ENCODE measurements around the gene FNBP1. TPM values are rescaled to one million over a fixed set of nuclear protein-coding genes. Genes with fewer than 3 reads are reported as not detected.

The FNBP1 gene
- total and polyA plus RNA-seq, 10 of the 15 experiments (the other 5 are each of a cell fraction or from before 2014, with no cell fraction given), result 64.5 to 353 (median 179) TPM

GRCh38 chr9:129868023-129868871, 174.7 kb downstream of the FNBP1 start:
- ChIA-PET CTCF (no interaction called here), SMC1A (ENCODE audit: uncharacterized antibody, unreplicated experiment) (no interaction called here), POLR2A (interaction anchor here (0.6 kb wide), 1 partner anchor 23 kb away, joined by 4 read pairs; no protein-coding TSS in a partner anchor), RAD21 (ENCODE audit: unreplicated experiment) (no interaction called here)
- H3K9ac ChIP-seq (ENCODE audit: control insufficient read depth, insufficient read depth, low read length), result no peak overlapping the region
- no peaks in the 10 kb centered on the region for H3K79me2 ChIP-seq (ENCODE audit: control insufficient read depth, insufficient read depth, low read length)
- H3K27ac ChIP-seq (ENCODE audit: control insufficient read depth, insufficient read depth), result no peak overlapping the region
- in situ Hi-C loops (cut with MboI) (no loop called here), intact Hi-C loops (cut with micrococcal nuclease; ENCODE audit: unreplicated experiment) (no loop called here)
- no peak for TF ChIP-seq MYC (IDR thresholded peaks at IDR 0.05; ENCODE audit: insufficient read depth, insufficient read length, insufficient replicate concordance, low read length, severe bottlenecking)
- H3K36me3 ChIP-seq (ENCODE audit: control insufficient read depth in 2 of 2, insufficient read depth in 2 of 2, low read length in 1 of 2), result peaks cover 0 to 2% of the 10 kb centered on the region in 2 experiments; a peak in 3 of 4 replicates
- FAIRE-seq (no peak), ATAC-seq (no peak), DNase-seq (ENCODE audit: low read depth, low spot score) (no peak)
- H3K4me1 ChIP-seq (ENCODE audit: control insufficient read depth, insufficient read depth, low read length), result peaks cover 5% of the 10 kb centered on the region
- no peak overlapping the region for H3K4me2 ChIP-seq (ENCODE audit: control insufficient read depth, insufficient read depth)
- no peaks in the 10 kb centered on the region for H3K9me3 ChIP-seq (replicated peaks; ENCODE audit: control insufficient read depth, insufficient read depth, low read length)
- no TSS peak for BruUV-seq (replicated peaks)
- 91% methylated on average over 48 of the region's 48 CpGs for WGBS (ENCODE audit: insufficient coverage, insufficient replicate concordance, low lambda C conversion rate, missing lambda C conversion rate)
- no peaks in the 10 kb centered on the region for H4K20me1 ChIP-seq (ENCODE audit: control insufficient read depth, insufficient read depth)
- H3K27me3 ChIP-seq (replicated peaks in 1 of 2; ENCODE audit: control insufficient read depth in 2 of 2, insufficient read depth in 2 of 2, low read length in 1 of 2), result no peaks in the 10 kb centered on the region
- no peak overlapping the region for H2AFZ ChIP-seq (ENCODE audit: control insufficient read depth, low read depth, low read length)
- H3K4me3 ChIP-seq, result no peak overlapping the region

- BruUV-seq (replicated peaks), result no TSS peak
- FAIRE-seq, result no peak
- no peak for DNase-seq (ENCODE audit: low read depth, low spot score)
- no peaks in the 10 kb centered on the region for H3K27me3 ChIP-seq (replicated peaks in 1 of 2; ENCODE audit: control insufficient read depth in 2 of 2, insufficient read depth in 2 of 2, low read length in 1 of 2)
- no peak overlapping the region for H2AFZ ChIP-seq (ENCODE audit: control insufficient read depth, low read depth, low read length)
- in situ Hi-C loops (cut with MboI), result no loop called here
- H3K4me1 ChIP-seq (ENCODE audit: control insufficient read depth, insufficient read depth, low read length), result peaks cover 5% of the 10 kb centered on the region
- H3K9ac ChIP-seq (ENCODE audit: control insufficient read depth, insufficient read depth, low read length), result no peak overlapping the region
- intact Hi-C loops (cut with micrococcal nuclease; ENCODE audit: unreplicated experiment), result no loop called here
- no peaks in the 10 kb centered on the region for H3K9me3 ChIP-seq (replicated peaks; ENCODE audit: control insufficient read depth, insufficient read depth, low read length)
- TF ChIP-seq USF1 (IDR thresholded peaks at IDR 0.05; ENCODE audit: borderline replicate concordance, extremely low read length, insufficient read depth, low read depth, low read length), result no peak
- TF ChIP-seq ZBTB33 (IDR thresholded peaks at IDR 0.05), result peak; percentile 92
- SMC1A ChIA-PET (ENCODE audit: uncharacterized antibody, unreplicated experiment), result no interaction called here
- no peak overlapping the region for H3K27ac ChIP-seq (ENCODE audit: control insufficient read depth, insufficient read depth)
- H3K36me3 ChIP-seq (ENCODE audit: control insufficient read depth in 2 of 2, insufficient read depth in 2 of 2, low read length in 1 of 2), result peaks cover 0 to 2% of the 10 kb centered on the region in 2 experiments; a peak in 3 of 4 replicates
- H3K79me2 ChIP-seq (ENCODE audit: control insufficient read depth, insufficient read depth, low read length), result no peaks in the 10 kb centered on the region
- CTCF ChIA-PET, result no interaction called here
- RAD21 ChIA-PET (ENCODE audit: unreplicated experiment), result no interaction called here
- no peaks in the 10 kb centered on the region for H4K20me1 ChIP-seq (ENCODE audit: control insufficient read depth, insufficient read depth)
- ATAC-seq, result no peak; the same call in 1 of the 3 replicates
- no peak overlapping the region for H3K4me2 ChIP-seq (ENCODE audit: control insufficient read depth, insufficient read depth)
- WGBS (ENCODE audit: insufficient coverage, insufficient replicate concordance, low lambda C conversion rate, missing lambda C conversion rate), result 82% methylated on average over 17 of the region's 17 CpGs
- H3K4me3 ChIP-seq, result no peak overlapping the region
- POLR2A ChIA-PET, result interaction anchor here (0.6 kb wide), 1 partner anchor 24 kb away, joined by 4 read pairs; no protein-coding TSS in a partner anchor
Observed at GRCh38 chr9:129867136-129868022, 175.6 kb downstream of the FNBP1 start.
